IMR-90 (cell line): ENCODE results near the gene LDHAL6B.

Source experiments
- BHLHE40 ChIP-seq: fragments of 150-350 bp; IDR thresholded peaks from 2 replicates; pipeline ENCODE4 v1.6.1; 2016; ENCODE audit warnings: mild to moderate bottlenecking, low read depth, low read length
- CEBPB ChIP-seq: IDR thresholded peaks from 2 replicates; pipeline ENCODE4 v1.6.1; 2012; ENCODE audit warnings: low read depth, low read length, improper control_type of control experiment
- CTCF ChIP-seq: conservative IDR thresholded peaks from 2 replicates; pipeline ENCODE4 v1.5.1; 2012; ENCODE audit warnings: mild to moderate bottlenecking, low read depth, low read length, improper control_type of control experiment
- FOS ChIP-seq: fragments of 150-350 bp; IDR thresholded peaks from 2 replicates; pipeline ENCODE4 v1.6.1; 2016; ENCODE audit warnings: low read depth, low read length
- MAFK ChIP-seq: IDR thresholded peaks from 2 replicates; pipeline ENCODE4 v1.6.1; 2012; ENCODE audit warnings: low read depth, low read length, improper control_type of control experiment
- MAZ ChIP-seq: IDR thresholded peaks from 2 replicates; pipeline ENCODE4 v1.6.1; 2012; ENCODE audit warnings: low read depth, mild to moderate bottlenecking, low read length, improper control_type of control experiment, moderate library complexity, borderline replicate concordance
- MXI1 ChIP-seq: IDR thresholded peaks from 2 replicates; pipeline ENCODE4 v1.6.1; 2012; ENCODE audit warnings: low read depth, mild to moderate bottlenecking, low read length, moderate library complexity, borderline replicate concordance
- NFE2L2 ChIP-seq: fragments of 150-350 bp; IDR thresholded peaks from 2 replicates; pipeline ENCODE4 v1.6.1; 2016; ENCODE audit warnings: low read depth, mild to moderate bottlenecking, low read length
- POLR2A ChIP-seq: IDR thresholded peaks from 2 replicates; pipeline ENCODE4 v1.6.1; 2012; ENCODE audit warnings: mild to moderate bottlenecking, low read depth, low read length
- RAD21 ChIP-seq: IDR thresholded peaks from 2 replicates; pipeline ENCODE4 v1.6.1; 2012; ENCODE audit warnings: low read length, improper control_type of control experiment
- RCOR1 ChIP-seq: IDR thresholded peaks from 2 replicates; pipeline ENCODE4 v1.6.1; 2012; ENCODE audit warnings: mild to moderate bottlenecking, low read length, improper control_type of control experiment; ENCODE audit not compliant: insufficient replicate concordance
- SMC3 ChIP-seq: fragments of 150-350 bp; IDR thresholded peaks from 2 replicates; pipeline ENCODE4 v1.6.1; 2016; ENCODE audit warnings: low read depth, mild to moderate bottlenecking, antibody characterized with exemption, low read length, moderate library complexity
- USF2 ChIP-seq: fragments of 150-350 bp; IDR thresholded peaks from 2 replicates; pipeline ENCODE4 v1.6.1; 2017; ENCODE audit warnings: mild to moderate bottlenecking, antibody characterized with exemption, low read length, low read depth
- TF ChIP-seq, protein P1 (sequence below): fragments of 150-350 bp; IDR thresholded peaks from 2 replicates; pipeline ENCODE4 v1.6.1; 2016; ENCODE audit warnings: low read depth, mild to moderate bottlenecking, low read length, moderate library complexity, borderline replicate concordance

- TF ChIP-seq CTCF: no peak
- no peak for TF ChIP-seq CEBPB
- TF ChIP-seq MAZ: no peak
- TF ChIP-seq NFE2L2: no peak
- no peak for TF ChIP-seq POLR2A
- no peak for TF ChIP-seq MAFK
- TF ChIP-seq, protein P1, sequence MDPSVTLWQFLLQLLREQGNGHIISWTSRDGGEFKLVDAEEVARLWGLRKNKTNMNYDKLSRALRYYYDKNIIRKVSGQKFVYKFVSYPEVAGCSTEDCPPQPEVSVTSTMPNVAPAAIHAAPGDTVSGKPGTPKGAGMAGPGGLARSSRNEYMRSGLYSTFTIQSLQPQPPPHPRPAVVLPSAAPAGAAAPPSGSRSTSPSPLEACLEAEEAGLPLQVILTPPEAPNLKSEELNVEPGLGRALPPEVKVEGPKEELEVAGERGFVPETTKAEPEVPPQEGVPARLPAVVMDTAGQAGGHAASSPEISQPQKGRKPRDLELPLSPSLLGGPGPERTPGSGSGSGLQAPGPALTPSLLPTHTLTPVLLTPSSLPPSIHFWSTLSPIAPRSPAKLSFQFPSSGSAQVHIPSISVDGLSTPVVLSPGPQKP: no peak
- no peak for TF ChIP-seq RAD21
- no peak for TF ChIP-seq MXI1
- TF ChIP-seq BHLHE40: no peak
- TF ChIP-seq RCOR1: no peak
- no peak for TF ChIP-seq SMC3
- no peak for TF ChIP-seq USF2
- no peak for TF ChIP-seq FOS
Measured at GRCh38 chr15:59176653-59177316, 29.9 kb upstream of the LDHAL6B start.
